ENCODE data around the gene TXNDC5.

DNA sequence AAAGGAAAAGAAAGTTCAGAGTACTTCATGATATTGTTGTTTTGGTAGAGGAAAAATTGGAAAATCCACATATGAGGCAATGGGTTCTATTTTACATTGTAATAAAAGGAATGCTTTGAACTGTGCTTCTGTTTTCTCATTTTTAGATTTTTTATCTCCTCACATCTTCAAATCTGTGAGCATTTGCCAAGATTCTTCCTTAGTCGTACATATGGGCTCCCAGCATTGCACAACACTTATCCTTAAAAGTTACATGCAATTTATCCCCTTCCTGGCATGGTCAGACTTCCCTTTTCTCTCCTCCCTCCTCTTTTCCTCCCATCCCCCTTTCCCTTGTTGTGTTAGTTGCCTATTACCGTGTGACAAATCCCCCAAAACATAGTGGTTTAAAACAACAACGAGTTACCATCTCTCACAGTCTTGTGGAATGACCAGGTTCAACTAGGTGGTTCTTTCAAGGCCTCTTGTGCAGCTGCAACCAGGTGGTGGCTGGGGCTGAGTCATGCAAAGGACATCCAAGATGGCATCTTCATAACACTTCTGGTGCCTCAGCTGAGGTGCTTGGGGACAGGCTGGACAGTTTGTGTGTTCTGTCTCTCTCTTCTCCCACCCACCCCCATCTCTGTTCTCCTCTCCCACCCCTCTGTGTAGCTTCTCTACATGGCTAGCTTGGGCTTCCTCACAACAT is 68.7 kb downstream of the TXNDC5 start:
- no peak for TF ChIP-seq EZH2phosphoT487 (IDR thresholded peaks at IDR 0.05; ENCODE audit: insufficient read depth, low read depth)
- TF ChIP-seq EZH2 (IDR thresholded peaks at IDR 0.05; ENCODE audit: insufficient read depth, poor library complexity, severe bottlenecking), result no peak

Measured in GM23248 (cell line).